ENCODE measurements around the gene UTF1.

The UTF1 gene

GRCh38 chr10:133196936-133197758 is 32.9 kb upstream of the UTF1 start:
- DNase-seq = no peak

- DNase-seq = no peak
These were observed 32.2 kb upstream of the UTF1 start for GRCh38 chr10:133197786-133198185.

- no peak for DNase-seq
These were observed 31.8 kb upstream of the UTF1 start for GRCh38 chr10:133198206-133198605.

GRCh38 chr10:133198621-133199487 is 31.2 kb upstream of the UTF1 start:
- no peak for DNase-seq

- DNase-seq = no peak
These were observed 30.5 kb upstream of the UTF1 start for GRCh38 chr10:133199488-133199885.

- DNase-seq = no peak
These were observed 29.9 kb upstream of the UTF1 start for GRCh38 chr10:133199992-133200611.

GRCh38 chr10:133200621-133201031 is 29.4 kb upstream of the UTF1 start:
- DNase-seq = no peak

- DNase-seq = no peak
These were observed 28.7 kb upstream of the UTF1 start for GRCh38 chr10:133201151-133201947.

- no peak for DNase-seq
These were observed 27.9 kb upstream of the UTF1 start for GRCh38 chr10:133201948-133202725.

GRCh38 chr10:133202778-133203651 is 27.0 kb upstream of the UTF1 start:
- DNase-seq = no peak

- DNase-seq = no peak
These were observed 26.3 kb upstream of the UTF1 start for GRCh38 chr10:133203652-133204195.

GRCh38 chr10:133204226-133205015 is 25.6 kb upstream of the UTF1 start:
- DNase-seq = no peak

- no peak for DNase-seq
These were observed 24.9 kb upstream of the UTF1 start for GRCh38 chr10:133205146-133205545.

GRCh38 chr10:133206356-133207040 is 23.5 kb upstream of the UTF1 start:
- DNase-seq = no peak

- no peak for DNase-seq
These were observed 22.9 kb upstream of the UTF1 start for GRCh38 chr10:133207041-133207600.

- no peak for DNase-seq
These were observed 22.4 kb upstream of the UTF1 start for GRCh38 chr10:133207627-133208026.

- DNase-seq = no peak
These were observed 21.6 kb upstream of the UTF1 start for GRCh38 chr10:133208466-133208865.

GRCh38 chr10:133209117-133209516 is 20.9 kb upstream of the UTF1 start:
- no peak for DNase-seq

- no peak for DNase-seq
These were observed 20.4 kb upstream of the UTF1 start for GRCh38 chr10:133209641-133210040.
